ENCODE results near the gene NCAPD3. TPM values are rescaled to one million over a fixed set of nuclear protein-coding genes. Genes with fewer than 3 reads are reported as not detected.

NCAPD3 gene
- total RNA-seq, 1 experiment from 2014 or later, result 85.0 TPM

- Histone ChIP-seq H3K4me1 (ENCODE audit: insufficient read depth, low read length) (no peaks in the 10 kb centered on the region), H3K4me2 (ENCODE audit: low read length) (no peak overlapping the region), H3K79me2 (ENCODE audit: low read length) (no peaks in the 10 kb centered on the region), H3K27me3 (ENCODE audit: low read length) (peaks cover 32% of the 10 kb centered on the region), H3K36me3 (ENCODE audit: low read depth, low read length) (peaks cover 16% of the 10 kb centered on the region), H3K4me3 (ENCODE audit: low read length) (no peak overlapping the region), H3K27ac (ENCODE audit: low read length) (no peak overlapping the region), H3F3A (ENCODE audit: low read length, unreplicated experiment) (no peaks in the 10 kb centered on the region), H3K9me2 (replicated peaks; ENCODE audit: low read length) (no peaks in the 10 kb centered on the region), H3K9me3 (ENCODE audit: low read length) (no peaks in the 10 kb centered on the region), H3K9ac (ENCODE audit: low read length) (no peak overlapping the region), H2AFZ (ENCODE audit: low read length) (no peak overlapping the region), H4K20me1 (ENCODE audit: low read length) (no peaks in the 10 kb centered on the region)
- POLR2A ChIA-PET (ENCODE audit: unreplicated experiment), result no interaction called here
- DNase-seq (no peak), ATAC-seq (no peak)
- intact Hi-C loops (cut with micrococcal nuclease), result no loop called here
- BruUV-seq (replicated peaks), result no TSS peak
- CTCF ChIA-PET, result interaction anchor here (0.7 kb wide), 1 partner anchor 217 kb away, joined by 4 read pairs; no protein-coding TSS in a partner anchor
- no peak for TF ChIP-seq EZH2 (IDR thresholded peaks at IDR 0.05; ENCODE audit: low read length, unreplicated experiment)
- TF ChIP-seq CTCF (conservative IDR thresholded peaks at IDR 0.05; ENCODE audit: low read depth, low read length), result no peak
Observed at GRCh38 chr11:134145715-134146114, 78.1 kb downstream of the NCAPD3 start.

GRCh38 chr11:134144744-134145143 is 79.0 kb downstream of the NCAPD3 start:
- H3K27me3 ChIP-seq (ENCODE audit: low read length), result peaks cover 36% of the 10 kb centered on the region
- H3K36me3 ChIP-seq (ENCODE audit: low read depth, low read length), result peaks cover 7% of the 10 kb centered on the region
- CTCF ChIA-PET, result no interaction called here
- BruUV-seq (replicated peaks), result no TSS peak
- no peak overlapping the region for H3K4me2 ChIP-seq (ENCODE audit: low read length)
- H3K4me3 ChIP-seq (ENCODE audit: low read length), result no peak overlapping the region
- no peaks in the 10 kb centered on the region for H3K9me2 ChIP-seq (replicated peaks; ENCODE audit: low read length)
- no peak for TF ChIP-seq EZH2 (IDR thresholded peaks at IDR 0.05; ENCODE audit: low read length, unreplicated experiment)
- TF ChIP-seq EZH2phosphoT487 (IDR thresholded peaks at IDR 0.05; ENCODE audit: borderline replicate concordance, low read length), result no peak
- no peaks in the 10 kb centered on the region for H3K9me3 ChIP-seq (ENCODE audit: low read length)
- ATAC-seq, result no peak
- H3F3A ChIP-seq (ENCODE audit: low read length, unreplicated experiment), result no peaks in the 10 kb centered on the region
- no peak overlapping the region for H2AFZ ChIP-seq (ENCODE audit: low read length)
- H3K4me1 ChIP-seq (ENCODE audit: insufficient read depth, low read length), result no peaks in the 10 kb centered on the region
- POLR2A ChIA-PET (ENCODE audit: unreplicated experiment), result no interaction called here
- no peaks in the 10 kb centered on the region for H4K20me1 ChIP-seq (ENCODE audit: low read length)
- no peak for DNase-seq
- intact Hi-C loops (cut with micrococcal nuclease), result no loop called here
- H3K79me2 ChIP-seq (ENCODE audit: low read length), result no peaks in the 10 kb centered on the region
- H3K9ac ChIP-seq (ENCODE audit: low read length), result no peak overlapping the region
- H3K27ac ChIP-seq (ENCODE audit: low read length), result no peak overlapping the region

- intact Hi-C loops (cut with micrococcal nuclease), result no loop called here
- BruUV-seq (replicated peaks), result no TSS peak
Observed at GRCh38 chr11:134143801-134144200, 80.0 kb downstream of the NCAPD3 start.

More at GRCh38 chr11:134143801-134144200, 80.0 kb downstream of the NCAPD3 start:
- H3K79me2 ChIP-seq (ENCODE audit: low read length), result no peaks in the 10 kb centered on the region
- H3K4me1 ChIP-seq (ENCODE audit: insufficient read depth, low read length), result no peaks in the 10 kb centered on the region
- H4K20me1 ChIP-seq (ENCODE audit: low read length), result no peaks in the 10 kb centered on the region
- DNase-seq (no peak), ATAC-seq (no peak)
- no peak overlapping the region for H2AFZ ChIP-seq (ENCODE audit: low read length)
- no peak overlapping the region for H3K4me3 ChIP-seq (ENCODE audit: low read length)
- POLR2A ChIA-PET (ENCODE audit: unreplicated experiment), result no interaction called here
- peaks cover 36% of the 10 kb centered on the region for H3K27me3 ChIP-seq (ENCODE audit: low read length)
- TF ChIP-seq EZH2 (IDR thresholded peaks at IDR 0.05; ENCODE audit: low read length, unreplicated experiment) (no peak), EZH2phosphoT487 (IDR thresholded peaks at IDR 0.05; ENCODE audit: borderline replicate concordance, low read length) (no peak), CTCF (conservative IDR thresholded peaks at IDR 0.05; ENCODE audit: low read depth, low read length) (no peak)
- no peak overlapping the region for H3K4me2 ChIP-seq (ENCODE audit: low read length)
- no peaks in the 10 kb centered on the region for H3K36me3 ChIP-seq (ENCODE audit: low read depth, low read length)
- no peaks in the 10 kb centered on the region for H3F3A ChIP-seq (ENCODE audit: low read length, unreplicated experiment)
- no peak overlapping the region for H3K27ac ChIP-seq (ENCODE audit: low read length)
- H3K9me3 ChIP-seq (ENCODE audit: low read length), result no peaks in the 10 kb centered on the region
- no peaks in the 10 kb centered on the region for H3K9me2 ChIP-seq (replicated peaks; ENCODE audit: low read length)
- CTCF ChIA-PET, result no interaction called here
- H3K9ac ChIP-seq (ENCODE audit: low read length), result no peak overlapping the region

All from PC-3 (cell line).